GM10266 (cell line): ENCODE measurements around the gene TSPAN16.
"Not testable (repeated sequence)": the region's sequence is repeated elsewhere in the genome, so short reads cannot be mapped to it uniquely, and the experiment has no call there.

Experiments
- DNase-seq: peaks from one replicate; pipeline ENCODE4 v3.0.0; 2012; ENCODE audit errors: extremely low spot score
- CTCF ChIP-seq: IDR thresholded peaks from 2 replicates; pipeline ENCODE4 v1.5.1; 2012; ENCODE audit warnings: mild to moderate bottlenecking, low read depth; ENCODE audit not compliant: control insufficient read depth, insufficient read depth; ENCODE audit errors: missing control alignments

The TSPAN16 gene

DNA sequence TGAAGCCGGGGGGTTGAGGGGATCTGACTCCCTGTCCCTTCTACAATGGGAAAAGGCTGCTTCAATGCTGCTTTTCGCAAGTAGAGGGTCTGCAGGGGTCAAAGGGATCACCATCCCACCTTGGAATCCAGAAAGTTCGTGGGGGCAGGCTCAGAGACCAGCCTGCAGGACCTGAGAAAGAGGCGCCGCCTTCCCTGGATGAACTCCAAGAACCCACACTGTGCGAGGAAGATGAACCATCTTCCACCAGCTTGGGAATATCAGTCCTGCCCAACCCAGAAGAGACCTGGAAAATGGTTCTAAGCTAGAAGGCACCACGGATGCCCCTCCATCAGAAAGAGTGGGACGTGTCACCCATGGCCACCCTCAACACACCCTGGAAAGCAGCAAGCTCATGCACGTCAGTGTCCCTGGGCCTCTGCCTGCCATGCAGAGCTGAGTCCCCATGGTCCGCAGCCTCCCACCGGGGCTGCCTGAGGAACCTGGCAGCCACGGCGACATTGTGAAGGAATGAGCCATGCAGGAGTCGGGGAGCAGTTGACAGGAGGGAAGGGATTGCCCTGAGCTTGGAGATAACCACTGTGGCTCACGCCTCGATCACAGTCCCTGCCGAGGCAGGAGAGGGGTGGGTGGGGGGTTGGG, 28.9 kb downstream of the TSPAN16 start:
- no peak for TF ChIP-seq CTCF
- no peak for DNase-seq

GRCh38 chr19:11325544-11325943, 29.6 kb downstream of the TSPAN16 start:
- TF ChIP-seq CTCF = no peak
- no peak for DNase-seq

DNA sequence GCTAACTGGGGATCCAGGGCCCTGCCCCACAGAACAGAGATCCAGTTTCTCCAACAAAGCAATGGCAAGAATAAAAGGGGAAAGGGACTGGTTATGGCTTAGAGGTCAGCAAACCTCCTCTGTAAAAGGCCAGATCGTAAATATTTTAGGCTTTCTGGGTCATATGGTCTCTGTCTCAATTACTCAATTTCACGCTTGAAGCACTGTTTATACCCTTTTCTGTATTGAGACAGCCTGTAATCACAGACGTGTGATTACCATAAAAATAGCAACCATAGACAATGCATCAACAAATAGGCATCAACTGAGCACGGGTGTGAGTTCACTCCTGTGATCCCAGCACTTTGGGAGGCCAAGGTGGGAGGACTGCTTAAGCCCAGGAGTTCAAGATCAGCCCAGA, 34.2 kb downstream of the TSPAN16 start:
- no peak for TF ChIP-seq CTCF
- no peak for DNase-seq

GRCh38 chr19:11331502-11331901, 35.5 kb downstream of the TSPAN16 start:
- no peak for DNase-seq

GRCh38 chr19:11332822-11333221, 36.9 kb downstream of the TSPAN16 start:
- no peak for TF ChIP-seq CTCF
- no peak for DNase-seq

More at GRCh38 chr19:11331502-11331901, 35.5 kb downstream of the TSPAN16 start:
- TF ChIP-seq CTCF = no peak

- DNase-seq = not testable (repeated sequence)
These were observed 37.9 kb downstream of the TSPAN16 start for GRCh38 chr19:11333838-11334237.

DNA sequence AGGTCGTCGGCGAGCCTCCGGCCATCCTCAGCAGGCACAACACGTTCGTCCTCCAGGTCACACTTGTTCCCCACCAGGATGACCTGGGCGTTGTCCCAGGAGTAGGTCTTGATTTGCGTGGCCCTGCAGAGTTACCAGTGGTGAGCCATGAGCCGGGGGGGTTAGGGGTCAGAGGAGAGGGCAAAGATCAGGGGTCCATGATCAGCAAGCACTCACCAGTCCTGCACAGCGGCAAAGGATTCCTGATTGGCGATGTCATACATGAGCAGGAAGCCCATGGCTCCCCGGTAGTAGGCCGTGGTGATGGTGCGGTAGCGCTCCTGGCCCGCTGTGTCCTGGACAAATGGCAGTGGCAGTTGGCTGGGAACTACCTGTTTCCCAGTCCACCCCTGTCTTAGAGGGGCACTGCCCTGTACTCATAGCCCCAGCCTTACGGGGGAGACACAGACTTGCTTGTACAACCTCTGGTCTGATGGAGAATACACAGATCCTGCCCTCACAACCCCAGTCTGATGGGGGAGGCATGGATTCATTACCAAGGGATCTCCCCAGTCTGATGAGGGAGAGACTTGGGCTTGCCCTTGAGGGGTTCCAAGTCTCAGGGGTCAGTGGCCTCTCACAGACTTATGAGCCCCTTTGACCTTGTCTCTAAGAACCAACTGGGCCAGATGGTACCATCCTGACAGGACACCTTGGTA, 39.6 kb downstream of the TSPAN16 start:
- no peak for DNase-seq
- no peak for TF ChIP-seq CTCF

DNA sequence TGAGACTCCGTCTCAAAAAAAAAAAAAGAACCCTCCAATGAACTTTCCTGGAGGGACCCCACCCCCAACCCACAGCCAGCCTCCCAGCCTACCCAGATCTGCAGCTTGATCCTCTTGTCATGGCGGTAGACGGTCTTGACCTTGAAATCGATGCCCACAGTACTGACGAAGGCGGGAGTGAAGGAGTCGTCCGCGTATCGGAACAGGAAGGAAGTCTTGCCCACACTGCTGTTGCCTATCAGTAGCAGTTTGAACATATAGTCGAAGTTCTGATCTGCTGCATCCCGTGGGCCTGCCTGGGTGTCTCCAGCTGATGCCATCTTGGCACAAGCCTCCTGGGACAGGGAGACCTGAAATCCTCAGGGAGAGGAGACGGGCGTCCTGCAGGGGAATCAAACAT, 41.1 kb downstream of the TSPAN16 start:
- DNase-seq = no peak
- no peak for TF ChIP-seq CTCF
